Natural killer cell (primary cell): Measurements from ENCODE around the gene MMP2. TPM values are rescaled to one million over a fixed set of nuclear protein-coding genes. Genes with fewer than 3 reads are reported as not detected.

Source experiments
- ATAC-seq, 3 donors: fragments of 150-1000 bp in 2 of 3; fragments of 200-7000 bp in 1 of 3; cut with Tn5 transposase; 1 replicate in 1 of 3; 2 replicates in 2 of 3; pipeline ENCODE4 v1.10.0; 2021; ENCODE audit warnings: mild to moderate bottlenecking in 2 of 3, moderate library complexity in 2 of 3
- DNase-seq, 2 donors: peaks; one replicate each; pipeline versions ENCODE4 v3.0.0 to v3.0.0-alpha.2; 2013 to 2021; ENCODE audit warnings: mixed read lengths in 1 of 2
- H3K27ac ChIP-seq: one replicate; pipeline ENCODE4 v1.5.1; 2013; ENCODE audit warnings: mild to moderate bottlenecking, low read length
- H3K27me3 ChIP-seq: one replicate; pipeline ENCODE4 v1.6.1; 2013; ENCODE audit warnings: low read length; ENCODE audit not compliant: control insufficient read depth, insufficient read depth
- H3K36me3 ChIP-seq: one replicate; pipeline ENCODE4 v1.6.1; 2013; ENCODE audit warnings: low read length; ENCODE audit not compliant: control insufficient read depth, insufficient read depth
- H3K4me1 ChIP-seq: one replicate; pipeline ENCODE4 v1.6.1; 2013; ENCODE audit warnings: low read length; ENCODE audit not compliant: control insufficient read depth, insufficient read depth
- H3K4me3 ChIP-seq: one replicate; pipeline ENCODE4 v1.5.1; 2013; ENCODE audit warnings: low read length
- H3K9me3 ChIP-seq: one replicate; pipeline ENCODE4 v1.6.1; 2013; ENCODE audit warnings: low read length; ENCODE audit not compliant: control insufficient read depth, insufficient read depth
- H3K27ac Mint-ChIP-seq, 2 donors: one replicate each; pipeline ENCODE4 v1.8.0; 2022; ENCODE audit warnings: mild to moderate bottlenecking in 2 of 2, mixed read lengths in 2 of 2, moderate library complexity in 1 of 2
- H3K27me3 Mint-ChIP-seq, 2 donors: one replicate each; pipeline ENCODE4 v1.8.0; 2022; ENCODE audit warnings: low read depth in 2 of 2, mixed read lengths in 2 of 2
- H3K36me3 Mint-ChIP-seq: one replicate; pipeline ENCODE4 v1.8.0; 2022; ENCODE audit warnings: mixed read lengths
- H3K4me1 Mint-ChIP-seq, 2 donors: one replicate each; pipeline ENCODE4 v1.8.0; 2022; ENCODE audit warnings: mixed read lengths in 2 of 2
- H3K4me3 Mint-ChIP-seq: one replicate; pipeline ENCODE4 v1.8.0; 2022; ENCODE audit warnings: mild to moderate bottlenecking, moderate library complexity, mixed read lengths
- H3K9me3 Mint-ChIP-seq, 2 donors: one replicate each; pipeline ENCODE4 v1.8.0; 2022; ENCODE audit warnings: mixed read lengths in 2 of 2
- WGBS: methylation state at CpG from one replicate; pipeline ENCODE4 v1.1.7; 2013; ENCODE audit warnings: missing lambda C conversion rate; ENCODE audit not compliant: insufficient coverage; 5-methylcytosine and 5-hydroxymethylcytosine counted together
- intact Hi-C: fragments of 100-400 bp; cut with micrococcal nuclease; formaldehyde crosslinking; loops from one replicate; pipeline ENCODE4 v1.14.2; 2022
- total RNA-seq, 4 donors: library from RNA; stranded (reverse); fragments of 120-200 nt in 1 of 4; gene quantifications; one replicate each; pipeline versions ENCODE4 v1.2.3 to v1.2.4, GENCODE V29; 2013 to 2022
- TF ChIP-seq, protein P1 (sequence below): fragments of 200-600 bp; IDR thresholded peaks from one replicate; pipeline ENCODE4 v1.8.0; 2022; ENCODE audit warnings: antibody characterized with exemption

The MMP2 gene
- total RNA-seq, 3 donors from 2014 or later (not counting 1 experiment from before 2014, with no cell fraction given), result not detected

DNA sequence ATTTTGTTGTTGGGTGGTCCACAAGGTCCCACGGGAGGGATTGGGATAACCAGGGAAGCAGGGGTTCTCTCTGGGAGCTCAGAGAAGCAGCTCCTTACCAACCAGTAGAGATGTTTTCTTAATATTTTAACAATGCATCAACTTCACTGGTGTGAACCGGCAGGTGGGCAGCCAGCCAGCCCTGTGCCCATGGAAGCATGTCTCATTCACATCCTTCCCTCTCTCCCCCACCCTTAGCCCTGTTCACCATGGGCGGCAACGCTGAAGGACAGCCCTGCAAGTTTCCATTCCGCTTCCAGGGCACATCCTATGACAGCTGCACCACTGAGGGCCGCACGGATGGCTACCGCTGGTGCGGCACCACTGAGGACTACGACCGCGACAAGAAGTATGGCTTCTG, 9.3 kb downstream of the MMP2 start:
- H3K36me3 ChIP-seq, result no peaks in the 10 kb centered on the region
- no peak overlapping the region for H3K27ac ChIP-seq
- Mint-ChIP-seq H3K27me3 (peaks cover 0 to 5% of the 10 kb centered on the region in 2 donors), H3K4me3 (no peak overlapping the region), H3K27ac (no peak overlapping the region), H3K9me3 (no peaks in the 10 kb centered on the region), H3K36me3 (no peaks in the 10 kb centered on the region), H3K4me1 (no peaks in the 10 kb centered on the region)
- DNase-seq (no peak), ATAC-seq (no peak)
- intact Hi-C loops, result no loop called here
- 93% methylated on average over 12 of the region's 12 CpGs for WGBS
- TF ChIP-seq, protein P1, sequence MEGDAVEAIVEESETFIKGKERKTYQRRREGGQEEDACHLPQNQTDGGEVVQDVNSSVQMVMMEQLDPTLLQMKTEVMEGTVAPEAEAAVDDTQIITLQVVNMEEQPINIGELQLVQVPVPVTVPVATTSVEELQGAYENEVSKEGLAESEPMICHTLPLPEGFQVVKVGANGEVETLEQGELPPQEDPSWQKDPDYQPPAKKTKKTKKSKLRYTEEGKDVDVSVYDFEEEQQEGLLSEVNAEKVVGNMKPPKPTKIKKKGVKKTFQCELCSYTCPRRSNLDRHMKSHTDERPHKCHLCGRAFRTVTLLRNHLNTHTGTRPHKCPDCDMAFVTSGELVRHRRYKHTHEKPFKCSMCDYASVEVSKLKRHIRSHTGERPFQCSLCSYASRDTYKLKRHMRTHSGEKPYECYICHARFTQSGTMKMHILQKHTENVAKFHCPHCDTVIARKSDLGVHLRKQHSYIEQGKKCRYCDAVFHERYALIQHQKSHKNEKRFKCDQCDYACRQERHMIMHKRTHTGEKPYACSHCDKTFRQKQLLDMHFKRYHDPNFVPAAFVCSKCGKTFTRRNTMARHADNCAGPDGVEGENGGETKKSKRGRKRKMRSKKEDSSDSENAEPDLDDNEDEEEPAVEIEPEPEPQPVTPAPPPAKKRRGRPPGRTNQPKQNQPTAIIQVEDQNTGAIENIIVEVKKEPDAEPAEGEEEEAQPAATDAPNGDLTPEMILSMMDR, result no peak
- H3K27me3 ChIP-seq, result no peaks in the 10 kb centered on the region
- H3K4me3 ChIP-seq, result no peak overlapping the region
- H3K9me3 ChIP-seq, result no peaks in the 10 kb centered on the region
- no peaks in the 10 kb centered on the region for H3K4me1 ChIP-seq

DNA sequence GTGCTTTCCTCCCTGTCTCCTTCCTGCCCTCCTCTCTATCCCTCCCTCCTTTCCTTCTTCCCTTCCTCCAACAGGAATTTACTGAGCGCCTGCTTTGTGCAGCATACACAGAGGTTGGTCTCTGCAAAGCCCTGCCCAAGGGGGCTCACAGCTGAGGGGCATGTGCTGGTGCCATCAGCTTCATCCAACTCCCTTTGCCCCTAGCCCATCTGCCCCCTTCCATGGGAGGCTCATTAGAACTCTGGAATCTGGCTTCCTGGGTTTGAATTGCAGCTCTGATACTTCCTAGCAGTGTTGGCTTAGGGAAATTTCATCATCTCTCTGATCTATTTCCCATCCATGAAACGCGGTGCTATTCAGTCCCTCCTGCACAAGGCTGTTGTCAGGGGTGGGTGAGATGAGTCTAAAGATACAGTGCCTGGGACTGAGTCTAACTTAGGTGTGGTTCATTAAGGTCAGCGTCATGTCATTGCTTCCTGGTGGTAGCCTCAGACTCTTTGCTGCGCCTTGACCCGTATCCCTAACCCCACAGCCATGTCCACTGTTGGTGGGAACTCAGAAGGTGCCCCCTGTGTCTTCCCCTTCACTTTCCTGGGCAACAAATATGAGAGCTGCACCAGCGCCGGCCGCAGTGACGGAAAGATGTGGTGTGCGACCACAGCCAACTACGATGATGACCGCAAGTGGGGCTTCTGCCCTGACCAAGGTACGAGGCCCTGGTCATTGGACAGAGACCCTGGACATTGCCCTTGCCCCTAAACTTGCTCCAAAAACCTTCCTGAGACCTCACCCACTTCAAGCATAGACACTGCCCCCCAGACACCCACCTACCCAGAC, 10.3 kb downstream of the MMP2 start:
- Mint-ChIP-seq H3K4me1 (no peaks in the 10 kb centered on the region), H3K27ac (no peak overlapping the region), H3K9me3 (no peaks in the 10 kb centered on the region), H3K36me3 (no peaks in the 10 kb centered on the region), H3K4me3 (no peak overlapping the region), H3K27me3 (peaks cover 0 to 6% of the 10 kb centered on the region in 2 donors)
- intact Hi-C loops, result no loop called here
- no peak for DNase-seq
- TF ChIP-seq, protein P1, result no peak
- no peak for ATAC-seq
- WGBS, result 93% methylated on average over 14 of the region's 14 CpGs
- Histone ChIP-seq H3K9me3 (no peaks in the 10 kb centered on the region), H3K27ac (no peak overlapping the region), H3K4me1 (no peaks in the 10 kb centered on the region), H3K27me3 (no peaks in the 10 kb centered on the region), H3K4me3 (no peak overlapping the region), H3K36me3 (no peaks in the 10 kb centered on the region)

DNA sequence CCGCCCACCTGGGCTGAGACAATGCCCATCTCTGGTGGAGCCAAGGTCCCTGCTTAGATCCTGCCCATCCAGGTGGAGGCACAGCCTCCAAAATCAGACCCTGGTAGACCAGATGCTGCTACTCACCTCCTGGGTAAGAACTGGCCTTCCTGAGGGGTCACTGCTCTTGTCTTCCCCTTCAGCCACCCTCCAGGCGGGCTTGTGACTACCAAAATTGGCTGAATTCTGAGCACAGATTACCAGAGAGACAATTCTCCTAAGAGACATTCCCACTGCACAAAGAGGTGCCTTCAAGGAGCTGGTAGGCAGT, 10.9 kb downstream of the MMP2 start:
- DNase-seq (no peak), ATAC-seq (no peak)
- Histone ChIP-seq H3K9me3 (no peaks in the 10 kb centered on the region), H3K27me3 (no peaks in the 10 kb centered on the region), H3K27ac (no peak overlapping the region), H3K4me1 (no peaks in the 10 kb centered on the region), H3K36me3 (no peaks in the 10 kb centered on the region), H3K4me3 (no peak overlapping the region)
- TF ChIP-seq, protein P1, result no peak
- no peaks in the 10 kb centered on the region for H3K4me1 Mint-ChIP-seq
- H3K36me3 Mint-ChIP-seq, result no peaks in the 10 kb centered on the region
- H3K4me3 Mint-ChIP-seq, result no peak overlapping the region
- no peak overlapping the region for H3K27ac Mint-ChIP-seq
- H3K27me3 Mint-ChIP-seq, result peaks cover 0 to 6% of the 10 kb centered on the region in 2 donors
- 91% methylated on average over 2 of the region's 2 CpGs for WGBS
- intact Hi-C loops, result no loop called here
- H3K9me3 Mint-ChIP-seq, result no peaks in the 10 kb centered on the region

DNA sequence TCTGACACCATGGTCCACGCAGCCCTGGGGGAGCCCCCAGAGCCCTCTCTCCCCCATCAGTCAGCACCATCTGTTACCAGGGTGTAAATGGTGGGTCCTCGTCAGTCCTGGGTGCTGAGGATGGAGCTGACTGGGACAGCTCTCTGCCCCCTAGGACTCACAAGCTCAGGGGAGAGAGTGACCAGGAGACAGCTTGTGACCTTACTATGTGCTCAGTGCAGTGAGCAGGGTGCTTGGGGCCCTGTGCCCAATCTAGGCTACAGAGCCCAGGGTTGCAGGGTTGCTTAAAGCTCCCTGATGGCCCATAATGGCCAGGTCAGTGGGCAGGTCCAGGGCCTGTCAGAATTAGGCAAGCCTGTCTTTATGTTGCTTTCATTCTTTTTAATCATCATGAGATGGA, 11.3 kb downstream of the MMP2 start:
- TF ChIP-seq, protein P1, result no peak
- intact Hi-C loops, result no loop called here
- no peaks in the 10 kb centered on the region for H3K36me3 ChIP-seq
- H3K9me3 ChIP-seq, result no peaks in the 10 kb centered on the region
- no peak overlapping the region for H3K27ac ChIP-seq
- Mint-ChIP-seq H3K4me3 (no peak overlapping the region), H3K4me1 (no peaks in the 10 kb centered on the region), H3K27ac (no peak overlapping the region), H3K36me3 (no peaks in the 10 kb centered on the region), H3K27me3 (peaks cover 0 to 6% of the 10 kb centered on the region in 2 donors), H3K9me3 (no peaks in the 10 kb centered on the region)
- no peak for ATAC-seq
- no peak overlapping the region for H3K4me3 ChIP-seq
- no peak for DNase-seq
- 63% methylated on average over 1 of the region's 2 CpGs for WGBS
- no peaks in the 10 kb centered on the region for H3K4me1 ChIP-seq
- no peaks in the 10 kb centered on the region for H3K27me3 ChIP-seq
